ENCODE results near the gene RNF34.
"Not testable (repeated sequence)": the region's sequence is repeated elsewhere in the genome, so short reads cannot be mapped to it uniquely, and the experiment has no call there.

RNF34 gene, protein sequence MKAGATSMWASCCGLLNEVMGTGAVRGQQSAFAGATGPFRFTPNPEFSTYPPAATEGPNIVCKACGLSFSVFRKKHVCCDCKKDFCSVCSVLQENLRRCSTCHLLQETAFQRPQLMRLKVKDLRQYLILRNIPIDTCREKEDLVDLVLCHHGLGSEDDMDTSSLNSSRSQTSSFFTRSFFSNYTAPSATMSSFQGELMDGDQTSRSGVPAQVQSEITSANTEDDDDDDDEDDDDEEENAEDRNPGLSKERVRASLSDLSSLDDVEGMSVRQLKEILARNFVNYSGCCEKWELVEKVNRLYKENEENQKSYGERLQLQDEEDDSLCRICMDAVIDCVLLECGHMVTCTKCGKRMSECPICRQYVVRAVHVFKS

GRCh38 chr12:121399391-121400331 lies at the start of gene RNF34:
Gene RNF34, plus strand, starts transcription at chr12:121400118. Its CDS starts 95 bp downstream, at chr12:121400213.
- DNase-seq (ENCODE audit: low spot score), result peak; percentile 98

GRCh38 chr12:121351820-121352681 lies 47.9 kb upstream of the RNF34 start, which contains the start of gene ANAPC5:
Gene ANAPC5, minus strand, starts transcription at chr12:121352411. Its CDS starts 71 bp downstream, at chr12:121352340.
- peak; percentile 99 for DNase-seq (ENCODE audit: low spot score)

GRCh38 chr12:121352682-121353018 lies 47.3 kb upstream of the RNF34 start:
- no peak for DNase-seq (ENCODE audit: low spot score)

DNA sequence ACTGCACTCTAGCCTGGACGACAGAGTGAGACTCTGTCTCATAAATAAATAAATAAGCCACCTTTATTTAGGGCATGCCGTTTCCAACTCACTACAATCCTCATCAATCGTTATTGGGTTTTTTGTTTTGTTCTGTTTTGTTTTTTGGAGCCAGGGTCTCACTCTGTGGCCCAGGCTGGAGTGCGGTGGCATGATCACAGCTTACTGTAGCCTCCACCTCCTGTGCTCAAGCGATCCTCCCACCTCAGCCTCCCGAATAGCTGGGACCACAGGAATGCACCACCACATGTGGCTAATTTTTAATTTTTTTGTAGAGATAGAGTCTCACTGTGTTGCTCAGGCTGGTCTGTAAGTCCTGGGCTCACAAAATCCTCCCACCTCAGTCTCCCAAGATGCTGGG lies 44.1 kb upstream of the RNF34 start:
- no peak for DNase-seq (ENCODE audit: low spot score)

- DNase-seq (ENCODE audit: low spot score), result no peak
Measured at GRCh38 chr12:121356657-121357056, 43.3 kb upstream of the RNF34 start.

DNA sequence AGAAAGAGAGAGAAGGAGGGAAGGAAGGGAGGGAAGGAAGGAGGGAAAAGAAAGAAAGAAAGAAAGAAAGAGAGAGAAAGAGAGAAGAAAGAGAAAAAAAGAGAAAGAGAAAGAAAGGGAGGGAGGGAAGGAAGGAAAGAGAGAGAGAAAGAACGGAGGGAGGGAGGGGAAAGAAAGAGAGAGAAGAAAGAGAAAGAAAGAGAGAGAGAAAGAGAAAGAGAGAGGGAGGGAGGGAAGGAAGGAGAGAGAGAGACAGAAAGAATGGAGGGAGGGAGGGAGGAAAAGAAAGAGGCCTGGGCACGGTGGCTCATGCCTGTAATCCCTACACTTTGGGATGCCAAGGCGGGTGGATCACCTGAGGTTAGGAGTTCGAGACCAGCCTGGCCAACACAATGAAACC lies 42.6 kb upstream of the RNF34 start:
- DNase-seq (ENCODE audit: low spot score), result no peak

DNA sequence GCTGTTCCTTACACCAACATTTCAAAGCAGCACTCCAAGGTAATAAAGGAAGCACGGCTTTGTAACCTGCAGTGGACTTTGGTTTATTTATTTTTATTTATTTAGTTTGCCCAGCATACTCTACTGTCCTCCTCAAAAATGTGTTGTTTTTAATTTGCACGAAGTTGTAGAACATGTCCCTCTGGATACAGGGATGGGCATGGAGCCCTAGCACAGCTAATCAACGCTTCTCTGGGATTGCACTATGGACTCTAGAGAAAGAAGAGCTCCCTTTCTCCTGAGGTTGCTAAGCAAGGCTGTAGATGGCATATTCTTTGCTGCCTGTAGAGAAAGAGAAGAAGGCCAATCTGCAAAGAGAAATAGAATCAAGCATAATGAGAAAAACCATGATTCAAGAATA lies 41.8 kb upstream of the RNF34 start:
- no peak for DNase-seq (ENCODE audit: low spot score)

- no peak for DNase-seq (ENCODE audit: low spot score)
Measured at GRCh38 chr12:121364683-121365121, 35.2 kb upstream of the RNF34 start.

DNA sequence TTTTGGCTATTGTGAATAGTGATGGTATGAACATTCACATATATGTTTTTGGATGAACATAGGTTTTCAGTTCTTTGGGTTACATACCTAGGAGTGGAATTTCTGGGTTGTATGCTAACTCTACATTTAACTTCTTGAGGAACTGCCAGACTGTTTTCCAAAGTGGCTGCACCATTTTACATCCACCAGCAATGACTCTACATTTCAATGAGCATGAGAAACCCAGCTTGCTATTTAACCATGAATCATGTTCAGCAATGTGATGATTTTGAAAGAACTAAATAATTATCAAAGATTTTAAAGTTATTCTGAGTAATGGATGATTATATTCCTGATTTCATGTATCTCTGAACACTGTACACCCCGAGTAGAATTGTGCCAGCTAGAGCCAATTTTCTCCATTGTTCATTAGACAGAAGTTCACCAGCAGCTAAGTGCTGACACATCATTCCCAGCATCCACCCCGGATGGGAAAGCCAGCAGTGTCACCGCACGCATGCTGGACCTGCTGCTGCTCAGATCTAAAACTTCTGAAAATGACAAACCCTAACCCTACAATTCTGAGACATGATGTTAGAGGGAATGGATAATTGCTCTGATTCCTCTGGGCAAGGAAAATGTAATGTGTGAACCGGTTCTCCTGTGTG lies 34.4 kb upstream of the RNF34 start:
- DNase-seq (ENCODE audit: low spot score), result no peak

DNA sequence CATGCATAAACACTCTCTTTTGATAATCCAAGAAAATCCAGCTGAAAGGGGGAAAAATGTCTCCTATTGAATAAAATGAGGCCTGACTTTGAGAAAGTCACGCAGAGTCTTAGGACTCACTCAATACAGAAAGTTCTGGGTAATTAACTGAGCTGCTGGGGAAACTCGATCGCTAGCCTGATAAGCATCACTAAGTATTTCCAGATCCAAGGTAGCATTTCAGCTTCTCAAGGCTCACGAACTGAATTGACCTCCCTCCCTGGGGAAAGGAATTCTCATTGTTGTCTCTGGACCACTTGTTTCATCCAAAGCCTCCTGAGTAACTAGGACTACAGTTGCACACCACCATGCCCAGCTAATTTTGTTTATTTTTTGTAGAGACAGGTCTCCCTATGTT lies 33.9 kb upstream of the RNF34 start:
- no peak for DNase-seq (ENCODE audit: low spot score)

DNA sequence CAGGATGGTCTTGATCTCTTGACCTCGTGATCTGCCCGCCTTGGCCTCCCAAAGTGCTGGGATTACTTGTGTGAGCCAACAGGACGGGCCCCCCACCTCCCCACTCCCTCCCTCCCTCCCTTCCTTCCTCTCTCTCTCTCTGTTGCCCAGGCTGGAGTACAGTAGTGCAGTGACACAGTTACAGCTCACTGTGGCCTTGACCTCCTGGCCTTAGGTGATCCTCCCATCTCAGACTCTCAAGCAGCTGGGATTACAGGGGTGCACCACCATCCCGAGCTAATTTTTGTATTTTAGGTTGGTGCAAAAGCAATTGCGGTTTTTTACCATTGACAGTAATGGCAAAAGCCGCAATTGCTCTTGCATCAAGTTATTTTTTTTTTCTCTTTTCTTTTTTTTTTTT lies 28.5 kb upstream of the RNF34 start:
- no peak for DNase-seq (ENCODE audit: low spot score)

- DNase-seq (ENCODE audit: low spot score), result no peak
Measured at GRCh38 chr12:121373755-121374154, 26.2 kb upstream of the RNF34 start.

DNA sequence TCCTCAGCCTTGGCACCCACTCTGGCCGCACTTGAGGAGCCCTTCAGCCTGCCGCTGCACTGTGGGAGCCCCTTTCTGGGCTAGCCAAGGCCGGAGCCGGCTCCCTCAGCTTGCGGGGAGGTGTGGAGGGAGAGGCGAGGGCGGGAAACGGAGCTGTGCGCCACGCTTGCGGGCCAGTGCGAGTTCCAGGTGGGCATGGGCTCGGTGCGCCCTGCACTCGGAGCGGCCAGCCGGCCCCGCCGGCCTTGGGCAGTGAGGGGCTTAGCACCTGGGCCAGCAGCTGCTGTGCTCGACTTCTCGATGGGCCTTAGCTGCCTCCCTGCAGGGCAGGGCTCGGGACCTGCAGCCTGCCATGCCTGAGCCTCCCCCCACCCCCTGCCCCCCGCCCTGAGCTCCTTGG lies 25.6 kb upstream of the RNF34 start:
- DNase-seq (ENCODE audit: low spot score), result not testable (repeated sequence)

DNA sequence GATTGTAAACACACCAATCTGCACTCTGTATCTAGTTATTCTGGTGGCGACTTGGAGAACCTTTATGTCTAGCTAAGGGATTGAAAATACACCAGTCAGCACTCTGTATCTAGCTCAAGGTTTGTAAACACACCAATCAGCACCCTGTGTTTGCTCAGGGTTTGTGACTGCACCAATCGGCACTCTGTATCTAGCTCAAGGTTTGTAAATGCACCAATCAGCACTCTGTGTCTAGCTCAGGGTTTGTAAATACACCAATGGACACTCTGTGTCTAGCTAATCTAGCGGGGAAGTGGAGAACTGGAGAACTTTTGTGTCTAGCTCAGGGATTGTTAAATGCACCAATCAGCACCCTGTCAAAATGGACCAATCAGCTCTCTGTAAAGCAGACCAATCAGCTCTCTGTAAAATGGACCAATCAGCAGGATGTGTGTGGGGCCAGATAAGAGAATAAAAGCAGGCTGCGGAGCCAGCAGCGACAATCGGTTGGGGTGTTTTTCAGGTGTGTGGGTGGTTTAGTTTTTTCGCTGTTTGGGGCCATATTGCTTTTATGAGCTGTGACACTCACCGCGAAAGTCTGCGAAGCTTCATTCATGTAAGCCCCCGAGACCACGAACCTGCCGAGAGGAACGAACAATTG lies 24.9 kb upstream of the RNF34 start:
- not testable (repeated sequence) for DNase-seq (ENCODE audit: low spot score)

DNA sequence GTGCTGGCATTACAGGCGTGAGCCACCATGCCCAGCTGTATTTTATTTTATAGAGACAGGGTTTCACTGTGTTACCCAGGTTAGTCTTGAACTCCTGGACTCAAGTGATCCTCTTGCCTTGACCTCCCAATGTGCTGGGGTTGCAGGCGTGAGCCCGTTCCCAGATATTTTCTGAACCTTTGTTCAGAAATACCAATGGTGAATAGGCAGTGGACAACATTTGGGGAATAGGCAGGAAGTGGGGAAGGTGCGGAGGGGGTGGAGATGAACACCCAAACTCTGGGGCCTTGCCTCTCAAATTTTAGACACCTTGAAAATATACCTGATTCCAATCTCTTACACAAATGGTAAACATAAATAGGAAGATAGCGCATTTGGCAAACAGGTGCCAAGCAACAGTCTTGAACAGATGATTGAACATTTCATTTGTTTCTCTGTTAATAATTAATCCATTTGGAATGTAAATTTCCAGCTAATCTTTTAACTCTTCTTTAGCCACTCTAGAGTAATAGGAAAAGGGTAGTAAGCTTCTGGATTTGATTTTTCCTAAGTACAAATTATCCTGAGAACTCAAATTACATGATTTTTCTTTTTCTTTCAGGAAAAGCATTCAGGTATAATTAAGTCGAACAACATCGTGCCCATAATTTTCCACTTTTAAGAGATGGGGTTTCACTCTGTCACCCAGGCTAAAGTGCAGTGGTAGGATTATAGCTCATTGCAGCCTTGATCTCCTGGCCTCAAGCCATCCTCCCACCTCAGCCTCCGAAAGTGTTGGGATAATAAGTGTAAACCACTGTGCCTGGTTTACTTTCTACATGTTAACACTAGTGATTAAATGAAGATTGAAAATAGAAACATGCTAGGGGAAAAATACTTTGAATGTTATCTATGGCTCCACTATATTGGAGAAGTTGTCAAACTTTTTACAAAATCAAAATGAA lies 22.9 kb upstream of the RNF34 start:
- DNase-seq (ENCODE audit: low spot score), result no peak

DNA sequence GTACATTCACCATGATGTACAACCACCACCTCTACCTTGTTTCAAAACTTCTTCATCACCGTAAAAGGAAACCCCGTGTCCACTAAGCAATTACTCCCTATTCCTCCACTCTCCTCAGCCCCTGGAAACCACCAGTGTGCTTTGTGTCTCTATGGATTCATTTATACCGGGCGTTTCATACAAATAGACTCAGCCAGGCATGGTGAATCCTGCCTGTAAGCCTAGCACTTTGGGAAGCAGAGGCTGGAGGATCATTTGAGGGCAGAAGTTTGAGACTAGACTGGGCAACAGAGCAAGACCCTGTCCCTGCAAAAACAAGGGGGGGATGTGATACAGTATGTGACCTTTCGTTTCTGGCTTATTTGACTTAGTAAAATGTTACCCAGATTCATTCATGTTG lies 21.2 kb upstream of the RNF34 start:
- no peak for DNase-seq (ENCODE audit: low spot score)

- DNase-seq (ENCODE audit: low spot score), result no peak
Measured at GRCh38 chr12:121379945-121380344, 20.0 kb upstream of the RNF34 start.

- no peak for DNase-seq (ENCODE audit: low spot score)
Measured at GRCh38 chr12:121383601-121384021, 16.3 kb upstream of the RNF34 start.

DNA sequence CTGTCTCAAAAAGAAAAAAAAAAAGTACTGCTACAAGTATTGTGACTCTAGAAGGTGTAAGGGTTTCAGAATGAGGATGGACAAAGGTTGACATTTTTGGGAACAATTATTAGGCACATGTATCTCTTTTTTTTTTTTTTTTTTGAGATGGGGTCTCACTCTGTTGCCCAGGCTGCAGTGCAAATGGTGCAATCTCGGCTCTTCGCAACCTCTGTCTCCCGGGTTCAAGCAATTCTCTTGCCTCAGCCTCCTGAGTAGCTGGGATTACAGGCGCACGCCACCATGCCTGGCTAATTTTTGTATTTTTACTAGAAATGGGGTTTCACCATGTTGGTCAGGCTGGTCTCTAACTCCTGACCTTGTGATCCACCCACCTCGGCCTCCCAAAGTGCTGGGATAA lies 15.0 kb upstream of the RNF34 start:
- not testable (repeated sequence) for DNase-seq (ENCODE audit: low spot score)

Data from kidney capillary endothelial cell (primary cell).